Panc1 (cell line): ENCODE results near the gene PSD4. TPM values are rescaled to one million over a fixed set of nuclear protein-coding genes. Genes with fewer than 3 reads are reported as not detected.
A peak's percentile ranks its signal among the peaks of the same experiment; 100 is the strongest.

Experiments
- ATAC-seq: fragments of 200-7000 bp; cut with Tn5 transposase; 2 replicates; pipeline ENCODE4 v1.9.1; 2020; ENCODE audit warnings: mild to moderate bottlenecking, moderate library complexity
- BruUV-seq: library from RNA; stranded (reverse); fragments of 400-500 nt; replicated peaks from 2 replicates; lab custom pipeline; 2021; lab: Mats Ljungman, UMichigan
- CTCF ChIA-PET: fragments of 300-600 bp; sonication (Branson Sonifier 250); formaldehyde crosslinking; loops from one replicate; lab custom pipeline; 2022; ENCODE audit warnings: antibody characterized with exemption; lab: Charles Lee
- POLR2A ChIA-PET: fragments of 300-600 bp; sonication (Branson Sonifier 250); formaldehyde crosslinking; loops from one replicate; lab custom pipeline; 2022; ENCODE audit warnings: antibody characterized with exemption; lab: Charles Lee
- DNase-seq: peaks from one replicate; pipeline ENCODE4 v3.0.0-alpha.2; 2010; ENCODE audit warnings: low read depth, low spot score
- H3K27ac ChIP-seq: 2 replicates; pipeline ENCODE4 v1.5.1; 2011; ENCODE audit warnings: mild to moderate bottlenecking, low read length, inconsistent platforms
- H3K27me3 ChIP-seq: fragments of 200-500 bp; sonication (Bioruptor generic); 2 replicates; pipeline ENCODE4 v1.6.0; 2014; ENCODE audit warnings: low read length, inconsistent platforms; ENCODE audit not compliant: control insufficient read depth, insufficient read depth
- H3K36me3 ChIP-seq: fragments of 200-500 bp; sonication (Bioruptor generic); 2 replicates; pipeline ENCODE4 v1.5.1; 2014; ENCODE audit warnings: inconsistent platforms, mild to moderate bottlenecking, low read length, moderate library complexity; ENCODE audit not compliant: control insufficient read depth, insufficient read depth
- H3K4me1 ChIP-seq: 2 replicates; pipeline ENCODE4 v1.5.1; 2011; ENCODE audit warnings: inconsistent platforms, mild to moderate bottlenecking, low read length, moderate library complexity; ENCODE audit not compliant: control insufficient read depth, insufficient read depth
- H3K4me3 ChIP-seq, 2 experiments: 2 replicates each; pipeline ENCODE4 v1.5.1; 2011 to 2012; ENCODE audit warnings: low read depth in 2 of 2, low read length in 2 of 2, mild to moderate bottlenecking in 2 of 2, inconsistent platforms in 1 of 2, moderate library complexity in 1 of 2
- H3K9me3 ChIP-seq: fragments of 200-500 bp; sonication (Bioruptor generic); 2 replicates; pipeline ENCODE4 v1.5.1; 2014; ENCODE audit warnings: low read depth, mild to moderate bottlenecking, inconsistent platforms, low read length, moderate library complexity; ENCODE audit not compliant: control insufficient read depth, insufficient read depth
- CTCF ChIP-seq: fragments of 450-650 bp; IDR thresholded peaks from 2 replicates; pipeline ENCODE4 v1.5.1; 2017; ENCODE audit warnings: mild to moderate bottlenecking
- POLR2AphosphoS5 ChIP-seq: IDR thresholded peaks from 2 replicates; pipeline ENCODE4 v1.6.1; 2012; ENCODE audit warnings: mild to moderate bottlenecking, low read depth, low read length, moderate library complexity
- SIN3A ChIP-seq: IDR thresholded peaks from 2 replicates; pipeline ENCODE4 v1.6.1; 2012; ENCODE audit warnings: low read depth, mild to moderate bottlenecking, low read length, moderate library complexity, borderline replicate concordance; ENCODE audit not compliant: insufficient read depth
- TCF7L2 ChIP-seq: IDR thresholded peaks from 2 replicates; pipeline ENCODE4 v1.6.1; 2011; ENCODE audit warnings: mild to moderate bottlenecking, low read depth, low read length, inconsistent platforms
- in situ Hi-C: cut with HindIII; loops from 2 replicates; pipeline ENCODE4 v1.10.0; 2016; ENCODE audit warnings: low sequenced_read_pairs, low pct_unique_long_range_greater_than_20kb
- intact Hi-C: fragments of 100-400 bp; cut with micrococcal nuclease; formaldehyde crosslinking; loops from one replicate; pipeline ENCODE4 v1.10.0; 2022; ENCODE audit not compliant: unreplicated experiment
- total RNA-seq: library from RNA; stranded (reverse); gene quantifications from one replicate; pipeline ENCODE4 v1.2.1, GENCODE V29; 2021; ENCODE audit not compliant: unreplicated experiment
- TF ChIP-seq, protein P1 (sequence below), 2 experiments: IDR thresholded peaks; 2 replicates each; pipeline ENCODE4 v1.6.1; 2011 to 2012; ENCODE audit warnings: low read depth in 2 of 2, control low read depth in 1 of 2, low read length in 1 of 2, mild to moderate bottlenecking in 1 of 2, moderate library complexity in 1 of 2; ENCODE audit not compliant: insufficient read depth in 1 of 2

Gene PSD4
- total RNA-seq, 1 experiment from 2014 or later: 3.6 TPM

GRCh38 chr2:113197347-113198047, 23.7 kb downstream of the PSD4 start:
- intact Hi-C loops (no loop called here), in situ Hi-C loops (no loop called here)
- H3K4me1 ChIP-seq: no peaks in the 10 kb centered on the region; the same call in 1 of the 2 replicates
- DNase-seq: no peak
- H3K4me3 ChIP-seq: no peak overlapping the region
- no TSS peak for BruUV-seq
- POLR2A ChIA-PET: no interaction called here
- TF ChIP-seq, protein P1, sequence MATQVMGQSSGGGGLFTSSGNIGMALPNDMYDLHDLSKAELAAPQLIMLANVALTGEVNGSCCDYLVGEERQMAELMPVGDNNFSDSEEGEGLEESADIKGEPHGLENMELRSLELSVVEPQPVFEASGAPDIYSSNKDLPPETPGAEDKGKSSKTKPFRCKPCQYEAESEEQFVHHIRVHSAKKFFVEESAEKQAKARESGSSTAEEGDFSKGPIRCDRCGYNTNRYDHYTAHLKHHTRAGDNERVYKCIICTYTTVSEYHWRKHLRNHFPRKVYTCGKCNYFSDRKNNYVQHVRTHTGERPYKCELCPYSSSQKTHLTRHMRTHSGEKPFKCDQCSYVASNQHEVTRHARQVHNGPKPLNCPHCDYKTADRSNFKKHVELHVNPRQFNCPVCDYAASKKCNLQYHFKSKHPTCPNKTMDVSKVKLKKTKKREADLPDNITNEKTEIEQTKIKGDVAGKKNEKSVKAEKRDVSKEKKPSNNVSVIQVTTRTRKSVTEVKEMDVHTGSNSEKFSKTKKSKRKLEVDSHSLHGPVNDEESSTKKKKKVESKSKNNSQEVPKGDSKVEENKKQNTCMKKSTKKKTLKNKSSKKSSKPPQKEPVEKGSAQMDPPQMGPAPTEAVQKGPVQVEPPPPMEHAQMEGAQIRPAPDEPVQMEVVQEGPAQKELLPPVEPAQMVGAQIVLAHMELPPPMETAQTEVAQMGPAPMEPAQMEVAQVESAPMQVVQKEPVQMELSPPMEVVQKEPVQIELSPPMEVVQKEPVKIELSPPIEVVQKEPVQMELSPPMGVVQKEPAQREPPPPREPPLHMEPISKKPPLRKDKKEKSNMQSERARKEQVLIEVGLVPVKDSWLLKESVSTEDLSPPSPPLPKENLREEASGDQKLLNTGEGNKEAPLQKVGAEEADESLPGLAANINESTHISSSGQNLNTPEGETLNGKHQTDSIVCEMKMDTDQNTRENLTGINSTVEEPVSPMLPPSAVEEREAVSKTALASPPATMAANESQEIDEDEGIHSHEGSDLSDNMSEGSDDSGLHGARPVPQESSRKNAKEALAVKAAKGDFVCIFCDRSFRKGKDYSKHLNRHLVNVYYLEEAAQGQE (IDR thresholded peaks at IDR 0.05; ENCODE audit: insufficient read depth in 1 of 2, low read depth in 2 of 2, low read length in 1 of 2): no peak
- TF ChIP-seq TCF7L2 (no peak), SIN3A (no peak), POLR2AphosphoS5 (no peak), CTCF (no peak)
- H3K27me3 ChIP-seq: no peaks in the 10 kb centered on the region
- CTCF ChIA-PET: interaction anchor here (1.4 to 3.0 kb wide), 2 partner anchors 60 to 117 kb away, joined by 12 to 34 read pairs; no protein-coding TSS in a partner anchor
- no peaks in the 10 kb centered on the region for H3K9me3 ChIP-seq
- H3K27ac ChIP-seq: no peak overlapping the region
- H3K36me3 ChIP-seq: no peaks in the 10 kb centered on the region
- no peak for ATAC-seq

GRCh38 chr2:113198048-113198789, 24.4 kb downstream of the PSD4 start:
- no peaks in the 10 kb centered on the region; the same call in 1 of the 2 replicates for H3K4me1 ChIP-seq
- ATAC-seq: peak; percentile 50
- no peaks in the 10 kb centered on the region for H3K27me3 ChIP-seq
- H3K4me3 ChIP-seq: peak overlapping the region; percentile 74 to 75
- ChIA-PET POLR2A (interaction anchor here (0.6 kb wide), 2 partner anchors 51 to 61 kb away, joined by 3 to 4 read pairs; no protein-coding TSS in a partner anchor), CTCF (interaction anchor here (0.6 to 3.0 kb wide), 8 partner anchors 12 to 139 kb away, joined by 3 to 34 read pairs (median 5); partner anchors contain the start of gene IL36RN)
- H3K9me3 ChIP-seq: no peaks in the 10 kb centered on the region
- intact Hi-C loops (no loop called here), in situ Hi-C loops (no loop called here)
- TF ChIP-seq POLR2AphosphoS5: no peak
- no peak for TF ChIP-seq CTCF
- no peak for TF ChIP-seq SIN3A
- TF ChIP-seq TCF7L2: no peak
- TF ChIP-seq, protein P1 (IDR thresholded peaks at IDR 0.05; ENCODE audit: insufficient read depth in 1 of 2, low read depth in 2 of 2, low read length in 1 of 2): no peak
- no TSS peak for BruUV-seq
- H3K36me3 ChIP-seq: no peaks in the 10 kb centered on the region
- no peak for DNase-seq
- no peak overlapping the region for H3K27ac ChIP-seq
